ENCODE measurements around the gene KCNQ1. TPM values are rescaled to one million over a fixed set of nuclear protein-coding genes. Genes with fewer than 3 reads are reported as not detected.
A peak's percentile ranks its signal among the peaks of the same experiment; 100 is the strongest.

The KCNQ1 gene
- total and polyA plus RNA-seq, 9 of the 15 experiments (the other 6 are each of a cell fraction or from before 2014, with no cell fraction given) = 0.44 TPM; not detected in 8

GRCh38 chr11:2687782-2688191 lies 243.0 kb downstream of the KCNQ1 start:
- peaks cover 86% of the 10 kb centered on the region; the same call in 2 of the 3 replicates for H3K36me3 ChIP-seq (ENCODE audit: control insufficient read depth, insufficient read depth, low read length)
- DNase-seq (ENCODE audit: extremely low read depth in 1 of 4, low spot score in 3 of 4) = no peak
- H3K4me2 ChIP-seq (ENCODE audit: insufficient read depth, low read length) = no peak overlapping the region
- H4K20me1 ChIP-seq (replicated peaks; ENCODE audit: control insufficient read depth, insufficient read depth, low read length) = peaks cover 77% of the 10 kb centered on the region
- H3K9me1 ChIP-seq (ENCODE audit: control insufficient read depth, insufficient read depth, low read length) = peaks cover 12% of the 10 kb centered on the region
- no peak for ATAC-seq
- intact Hi-C loops (cut with micrococcal nuclease) = no loop called here
- H3K9ac ChIP-seq (ENCODE audit: insufficient read depth in 1 of 2, low read depth in 2 of 2, low read length in 2 of 2) = peak overlapping the region in 1 of 2 experiments; percentile 47; a peak in 1 of 4 replicates
- no TSS peak for BruUV-seq (replicated peaks)
- no peaks in the 10 kb centered on the region for H3K9me3 ChIP-seq (replicated peaks; ENCODE audit: control insufficient read depth, insufficient read depth, low read depth, low read length)
- in situ Hi-C loops (cut with MboI) = no loop called here
- peaks cover 0 to 11% of the 10 kb centered on the region in 2 experiments; a peak in 3 of 5 replicates for H3K4me1 ChIP-seq (replicated peaks in 1 of 2; ENCODE audit: control insufficient read depth in 2 of 2, insufficient read depth in 2 of 2, low read length in 2 of 2)
- WGBS (ENCODE audit: insufficient coverage, low coverage, missing lambda C conversion rate) = 79% methylated on average over 4 of the region's 7 CpGs
- H3K27me3 ChIP-seq (ENCODE audit: control insufficient read depth in 2 of 2, insufficient read depth in 2 of 2, low read length in 2 of 2) = no peaks in the 10 kb centered on the region
- FAIRE-seq = no peak
- TF ChIP-seq NFIC (IDR thresholded peaks at IDR 0.05) (peak; percentile 79), HNRNPUL1 (IDR thresholded peaks at IDR 0.05; ENCODE audit: low read length) (no peak), VEZF1 (CRISPR knock-in tag; IDR thresholded peaks at IDR 0.05) (peak; percentile 17; the same call in 1 of the 2 replicates), GATAD2B (IDR thresholded peaks at IDR 0.05; ENCODE audit: borderline replicate concordance) (no peak), ZNF57 (CRISPR knock-in tag; IDR thresholded peaks at IDR 0.05) (no peak), SREBF2 (CRISPR knock-in tag; IDR thresholded peaks at IDR 0.05) (no peak), ZBTB12 (CRISPR knock-in tag; IDR thresholded peaks at IDR 0.05) (no peak), ZNF507 (tag; conservative IDR thresholded peaks at IDR 0.05) (no peak), CTCFL (IDR thresholded peaks at IDR 0.05; ENCODE audit: borderline replicate concordance, insufficient read depth, low read depth, low read length, poor library complexity, severe bottlenecking) (no peak), RAD51 (IDR thresholded peaks at IDR 0.05; ENCODE audit: borderline replicate concordance, low read depth) (no peak)
- TF ChIP-seq, protein P1, sequence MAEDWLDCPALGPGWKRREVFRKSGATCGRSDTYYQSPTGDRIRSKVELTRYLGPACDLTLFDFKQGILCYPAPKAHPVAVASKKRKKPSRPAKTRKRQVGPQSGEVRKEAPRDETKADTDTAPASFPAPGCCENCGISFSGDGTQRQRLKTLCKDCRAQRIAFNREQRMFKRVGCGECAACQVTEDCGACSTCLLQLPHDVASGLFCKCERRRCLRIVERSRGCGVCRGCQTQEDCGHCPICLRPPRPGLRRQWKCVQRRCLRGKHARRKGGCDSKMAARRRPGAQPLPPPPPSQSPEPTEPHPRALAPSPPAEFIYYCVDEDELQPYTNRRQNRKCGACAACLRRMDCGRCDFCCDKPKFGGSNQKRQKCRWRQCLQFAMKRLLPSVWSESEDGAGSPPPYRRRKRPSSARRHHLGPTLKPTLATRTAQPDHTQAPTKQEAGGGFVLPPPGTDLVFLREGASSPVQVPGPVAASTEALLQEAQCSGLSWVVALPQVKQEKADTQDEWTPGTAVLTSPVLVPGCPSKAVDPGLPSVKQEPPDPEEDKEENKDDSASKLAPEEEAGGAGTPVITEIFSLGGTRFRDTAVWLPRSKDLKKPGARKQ (CRISPR knock-in tag; IDR thresholded peaks at IDR 0.05) = no peak
- CTCF ChIA-PET (ENCODE audit: low intra/inter-chr PET ratio) = no interaction called here
- peaks cover 88% of the 10 kb centered on the region for H3K79me2 ChIP-seq (ENCODE audit: control insufficient read depth, insufficient read depth, low read length)
- H3K4me3 ChIP-seq = no peak overlapping the region
- no peak overlapping the region for H2AFZ ChIP-seq (ENCODE audit: low read depth, low read length)
- H3K27ac ChIP-seq (ENCODE audit: extremely low read depth, low read depth, low read length) = no peak overlapping the region
- POLR2A ChIA-PET = interaction anchor here (0.6 to 1.6 kb wide), 3 partner anchors 8 to 137 kb away, joined by 3 to 14 read pairs (median 6); partner anchors contain the start of gene KCNQ1OT1
